ENCODE results near the gene CMIP.

DNA sequence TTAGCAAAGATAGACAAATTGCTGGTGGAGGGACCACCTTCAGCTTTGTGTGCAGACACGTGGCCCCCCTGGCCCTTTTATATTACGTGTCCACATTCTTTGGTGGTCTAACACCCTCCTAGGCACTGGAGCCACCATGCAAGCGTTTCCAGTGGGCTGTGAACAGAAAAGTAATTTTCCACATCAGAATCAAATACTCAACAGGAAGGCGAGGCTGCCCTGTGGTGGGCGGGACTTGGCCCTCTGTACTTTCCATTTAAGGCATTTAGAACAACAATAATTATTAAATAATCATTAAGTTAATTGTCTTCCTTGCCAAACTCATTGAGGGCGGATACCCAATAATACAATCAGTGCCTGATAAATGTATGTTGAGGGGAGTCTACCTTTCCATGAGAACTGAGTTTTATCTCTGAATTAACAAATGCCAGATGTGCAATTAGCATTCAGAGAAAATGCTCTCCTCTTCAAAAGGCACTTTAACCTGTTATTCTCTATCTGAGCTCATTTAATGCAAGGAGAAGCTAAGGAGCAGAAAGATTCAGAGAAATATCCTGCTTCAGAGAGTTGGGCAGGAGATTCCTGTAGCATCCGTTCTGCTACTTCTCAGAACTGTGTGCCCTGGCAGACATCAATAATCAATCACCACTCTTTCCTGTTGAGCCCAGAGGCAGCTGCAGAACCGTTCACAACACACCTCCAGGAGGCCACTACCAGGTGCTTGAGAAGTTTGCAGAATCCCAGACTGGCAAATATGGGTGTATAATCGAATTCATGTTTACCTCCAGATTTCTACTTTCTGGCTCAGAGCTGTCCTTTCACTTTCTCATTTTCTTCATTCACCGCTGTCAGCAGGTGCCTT is 109.4 kb downstream of the CMIP start:
- TF ChIP-seq, protein P1, sequence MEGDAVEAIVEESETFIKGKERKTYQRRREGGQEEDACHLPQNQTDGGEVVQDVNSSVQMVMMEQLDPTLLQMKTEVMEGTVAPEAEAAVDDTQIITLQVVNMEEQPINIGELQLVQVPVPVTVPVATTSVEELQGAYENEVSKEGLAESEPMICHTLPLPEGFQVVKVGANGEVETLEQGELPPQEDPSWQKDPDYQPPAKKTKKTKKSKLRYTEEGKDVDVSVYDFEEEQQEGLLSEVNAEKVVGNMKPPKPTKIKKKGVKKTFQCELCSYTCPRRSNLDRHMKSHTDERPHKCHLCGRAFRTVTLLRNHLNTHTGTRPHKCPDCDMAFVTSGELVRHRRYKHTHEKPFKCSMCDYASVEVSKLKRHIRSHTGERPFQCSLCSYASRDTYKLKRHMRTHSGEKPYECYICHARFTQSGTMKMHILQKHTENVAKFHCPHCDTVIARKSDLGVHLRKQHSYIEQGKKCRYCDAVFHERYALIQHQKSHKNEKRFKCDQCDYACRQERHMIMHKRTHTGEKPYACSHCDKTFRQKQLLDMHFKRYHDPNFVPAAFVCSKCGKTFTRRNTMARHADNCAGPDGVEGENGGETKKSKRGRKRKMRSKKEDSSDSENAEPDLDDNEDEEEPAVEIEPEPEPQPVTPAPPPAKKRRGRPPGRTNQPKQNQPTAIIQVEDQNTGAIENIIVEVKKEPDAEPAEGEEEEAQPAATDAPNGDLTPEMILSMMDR (IDR thresholded peaks at IDR 0.05): no peak
- TF ChIP-seq POLR2A (IDR thresholded peaks at IDR 0.05; ENCODE audit: low read depth) (no peak), POLR2AphosphoS5 (IDR thresholded peaks at IDR 0.05) (no peak)

Measured in esophagus muscularis mucosa (tissue), 3 donors.